Gastroesophageal sphincter (tissue), 3 donors: ENCODE measurements around the gene SIGLEC6.
"Not testable (repeated sequence)": the region's sequence is repeated elsewhere in the genome, so short reads cannot be mapped to it uniquely, and the experiment has no call there.

Source experiments
- POLR2A ChIP-seq, 2 donors: fragments of 450-650 bp; IDR thresholded peaks; one replicate each; pipeline ENCODE4 v1.6.1; 2017; ENCODE audit warnings: antibody characterized with exemption in 2 of 2, mild to moderate bottlenecking in 2 of 2, moderate library complexity in 1 of 2
- POLR2AphosphoS5 ChIP-seq: sonication (generic); formaldehyde crosslinking; IDR thresholded peaks from one replicate; pipeline ENCODE4 v1.6.1; 2017; ENCODE audit warnings: antibody characterized with exemption
- TF ChIP-seq, protein P1 (sequence below), 4 experiments: fragments of 200-600 bp in 2 of 4; fragments of 450-650 bp in 2 of 4; sonication (generic) in 1 of 4; IDR thresholded peaks; one replicate each; pipeline ENCODE4 v1.5.1; 2017 to 2019; ENCODE audit warnings: antibody characterized with exemption in 4 of 4, mild to moderate bottlenecking in 2 of 4, moderate library complexity in 2 of 4

DNA sequence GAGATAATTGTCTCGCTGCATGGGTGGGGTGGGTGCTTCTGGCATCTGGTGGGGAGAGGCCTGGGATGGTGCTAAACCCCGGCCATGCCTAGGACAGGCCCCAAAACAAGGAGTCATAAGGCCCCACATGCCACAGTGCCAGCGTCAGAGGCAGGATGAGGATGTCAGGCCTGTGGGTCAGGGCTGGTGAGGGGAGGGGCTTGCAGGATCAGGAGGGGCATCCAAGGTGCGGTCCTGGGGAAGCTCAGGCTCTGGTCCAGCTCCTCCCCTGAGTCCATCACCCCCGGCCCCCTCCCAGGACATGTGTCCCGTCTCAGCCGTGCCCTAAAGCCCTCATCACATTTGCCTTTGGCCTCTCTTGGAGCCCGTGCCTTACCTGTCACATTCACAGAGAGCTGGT, 30.5 kb downstream of the SIGLEC6 start:
- TF ChIP-seq POLR2A (IDR thresholded peaks at IDR 0.05); POLR2AphosphoS5: not testable (repeated sequence)
- TF ChIP-seq, protein P1, sequence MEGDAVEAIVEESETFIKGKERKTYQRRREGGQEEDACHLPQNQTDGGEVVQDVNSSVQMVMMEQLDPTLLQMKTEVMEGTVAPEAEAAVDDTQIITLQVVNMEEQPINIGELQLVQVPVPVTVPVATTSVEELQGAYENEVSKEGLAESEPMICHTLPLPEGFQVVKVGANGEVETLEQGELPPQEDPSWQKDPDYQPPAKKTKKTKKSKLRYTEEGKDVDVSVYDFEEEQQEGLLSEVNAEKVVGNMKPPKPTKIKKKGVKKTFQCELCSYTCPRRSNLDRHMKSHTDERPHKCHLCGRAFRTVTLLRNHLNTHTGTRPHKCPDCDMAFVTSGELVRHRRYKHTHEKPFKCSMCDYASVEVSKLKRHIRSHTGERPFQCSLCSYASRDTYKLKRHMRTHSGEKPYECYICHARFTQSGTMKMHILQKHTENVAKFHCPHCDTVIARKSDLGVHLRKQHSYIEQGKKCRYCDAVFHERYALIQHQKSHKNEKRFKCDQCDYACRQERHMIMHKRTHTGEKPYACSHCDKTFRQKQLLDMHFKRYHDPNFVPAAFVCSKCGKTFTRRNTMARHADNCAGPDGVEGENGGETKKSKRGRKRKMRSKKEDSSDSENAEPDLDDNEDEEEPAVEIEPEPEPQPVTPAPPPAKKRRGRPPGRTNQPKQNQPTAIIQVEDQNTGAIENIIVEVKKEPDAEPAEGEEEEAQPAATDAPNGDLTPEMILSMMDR (IDR thresholded peaks at IDR 0.05), result not testable (repeated sequence)
